Fibroblast of peridontal ligament (primary cell): ENCODE results near the gene SLC38A5.
A peak's percentile ranks its signal among the peaks of the same experiment; 100 is the strongest.
"Not testable (repeated sequence)": the region's sequence is repeated elsewhere in the genome, so short reads cannot be mapped to it uniquely, and the experiment has no call there.

Experiments used
- DNase-seq: peaks from one replicate; pipeline ENCODE4 v3.0.0-alpha.2; 2010; ENCODE audit errors: extremely low read depth

SLC38A5 gene

DNA sequence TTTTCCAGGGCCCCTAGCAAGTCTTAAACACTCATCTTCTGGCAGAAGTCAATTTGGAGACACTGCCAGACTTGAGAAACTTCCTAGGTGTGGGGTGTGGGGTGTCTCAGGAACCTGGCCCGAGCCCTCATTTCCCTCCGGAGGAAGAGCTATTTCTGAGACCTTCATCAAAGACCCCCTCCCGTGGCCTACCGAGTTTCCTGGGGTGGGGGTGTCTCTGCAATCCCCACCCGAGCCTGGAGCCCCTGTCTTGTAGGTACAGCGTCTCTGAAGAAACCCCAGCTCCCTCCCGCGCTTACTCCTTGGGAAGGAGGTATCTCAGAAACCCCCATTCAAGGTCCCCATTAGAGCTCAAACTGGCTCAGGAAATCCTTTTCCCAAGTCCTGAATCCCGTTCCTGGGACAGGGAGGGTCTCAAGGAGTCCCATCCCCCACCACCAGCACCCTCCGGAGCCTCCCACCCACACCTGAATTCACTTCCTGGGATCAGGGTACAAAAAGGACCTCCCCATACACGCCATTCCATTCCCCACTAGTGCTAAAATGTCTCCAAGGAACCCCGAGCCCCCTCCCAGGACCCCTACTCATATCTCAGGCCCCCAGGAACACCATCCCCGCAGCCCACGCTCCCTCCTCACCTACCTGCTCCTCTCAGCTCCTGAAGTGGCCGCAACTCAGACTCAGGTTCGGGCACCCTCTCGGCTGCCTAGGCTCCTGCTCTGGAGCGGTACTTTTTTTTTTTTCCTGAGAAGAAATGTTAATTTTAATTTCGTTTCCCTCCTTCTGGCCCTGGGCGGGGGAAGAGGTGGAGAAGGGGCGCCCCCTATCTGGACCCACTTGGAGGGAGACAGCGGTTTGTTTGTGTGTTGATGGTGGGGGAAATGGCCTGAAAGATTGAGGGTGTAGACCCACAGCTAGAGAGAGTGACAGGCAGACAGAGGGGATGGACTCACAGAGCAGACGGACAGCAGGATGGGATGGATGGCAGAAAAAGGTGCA is 1.1 kb downstream of the SLC38A5 start:
- DNase-seq, result peak; percentile 25

DNA sequence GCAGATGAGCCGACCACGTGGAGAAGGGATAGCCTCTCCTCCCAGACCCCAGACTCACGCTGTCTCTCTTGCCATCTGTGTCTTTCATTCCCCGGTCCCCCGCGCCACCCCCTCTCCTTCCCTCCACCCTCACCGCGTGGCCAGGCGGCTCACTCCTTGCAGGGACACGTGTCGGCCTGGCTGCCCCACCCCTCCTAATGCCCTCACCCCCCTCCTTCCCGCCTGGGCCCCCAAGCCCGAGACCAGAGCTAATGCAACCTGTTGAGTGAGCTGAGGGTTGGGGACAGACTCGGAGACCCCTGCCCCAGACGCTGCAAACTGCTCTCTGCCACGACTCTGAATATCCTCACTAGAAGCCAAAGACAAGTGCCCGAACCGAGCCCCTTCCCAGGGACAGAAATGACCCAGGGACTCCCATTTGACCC is 1.8 kb downstream of the SLC38A5 start:
- DNase-seq, result no peak

DNA sequence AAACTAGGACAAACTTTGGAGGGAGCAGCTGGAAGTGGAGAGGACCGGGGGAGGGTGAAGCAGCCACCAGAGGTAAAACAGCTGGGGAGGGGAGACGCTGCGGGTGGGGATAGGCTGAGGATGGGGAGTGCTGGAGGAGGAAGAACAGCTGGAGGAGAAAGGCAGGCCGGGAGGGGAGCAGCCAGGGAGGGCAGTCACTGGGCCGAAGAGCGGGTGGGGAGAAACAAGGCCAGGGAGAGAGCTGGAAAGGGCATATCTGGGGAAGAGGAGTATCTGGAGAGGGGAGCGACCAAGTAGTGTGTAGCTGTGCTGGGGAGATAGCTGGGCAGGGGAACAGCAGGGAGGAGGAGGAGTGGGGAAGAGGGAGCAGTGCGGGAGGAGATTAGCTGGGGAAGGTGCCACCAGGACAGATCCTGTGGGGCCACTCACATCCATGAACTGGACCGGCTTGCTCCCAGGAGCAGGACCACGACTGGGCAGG is 2.7 kb downstream of the SLC38A5 start:
- DNase-seq, result no peak

DNA sequence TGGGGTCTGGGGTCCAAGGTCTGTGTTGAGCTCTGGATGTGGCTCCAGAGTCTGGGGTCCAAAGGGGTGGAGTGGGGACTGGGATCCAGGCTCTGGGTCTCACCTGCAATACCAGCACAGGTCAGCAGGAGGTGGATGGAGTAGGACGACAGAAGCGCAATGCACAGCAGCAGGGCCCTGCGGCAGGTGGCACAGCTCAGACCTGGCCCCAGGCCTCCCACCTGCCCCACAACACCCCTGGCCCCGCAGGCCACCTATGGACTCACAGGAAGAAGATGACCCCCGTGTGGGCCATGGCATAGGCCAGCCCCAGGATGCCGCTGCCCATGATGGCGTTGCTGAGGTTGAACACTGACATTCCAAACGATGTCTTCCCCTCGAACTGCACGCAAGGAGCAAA is 3.4 kb downstream of the SLC38A5 start:
- no peak for DNase-seq

DNA sequence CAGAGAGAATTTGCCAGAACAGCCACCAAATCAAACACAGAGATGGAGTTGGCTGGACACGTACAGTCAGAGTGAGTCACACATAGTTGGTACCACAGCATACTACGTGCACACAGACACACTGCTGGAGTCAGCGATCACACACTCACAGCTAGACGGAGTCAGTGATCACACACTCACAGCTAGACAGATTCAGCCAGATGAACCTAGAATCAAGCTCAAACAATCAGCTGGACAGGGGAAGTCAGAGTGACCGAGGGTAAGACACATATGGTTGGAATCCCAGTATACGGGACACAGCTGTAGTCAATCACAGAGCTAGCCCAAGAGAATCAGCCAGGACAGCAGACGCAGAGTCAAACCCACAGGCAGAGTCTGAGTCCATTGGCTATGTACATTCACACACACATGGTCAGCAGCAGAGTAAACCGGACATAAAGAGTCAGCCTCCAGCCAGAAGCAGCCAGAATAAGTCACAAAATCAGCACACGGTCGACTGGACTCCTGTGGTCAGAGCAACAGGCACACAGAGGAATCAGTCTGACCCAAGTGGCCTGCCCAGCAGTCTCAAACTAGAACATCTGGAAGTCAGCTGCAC is 4.6 kb downstream of the SLC38A5 start:
- DNase-seq, result peak; percentile 89

DNA sequence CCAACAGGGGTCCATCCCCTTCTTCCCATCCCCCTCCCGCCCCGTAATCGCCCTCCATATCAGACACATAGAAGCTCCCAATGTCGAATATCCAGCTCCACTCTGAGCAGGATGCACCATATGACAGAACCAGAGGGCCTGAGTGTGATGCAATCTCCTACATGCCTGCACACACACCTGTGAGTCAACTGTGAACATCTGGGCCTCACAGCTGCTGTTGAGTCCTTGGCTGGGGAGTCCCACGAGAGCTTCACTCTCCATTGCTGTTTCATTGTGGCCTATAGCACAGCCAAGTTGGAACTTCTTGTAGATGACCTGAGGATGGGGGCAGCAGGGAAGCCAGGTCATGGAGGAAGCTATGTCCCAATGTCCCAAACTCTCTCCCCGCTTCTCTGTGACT is 8.2 kb downstream of the SLC38A5 start:
- no peak for DNase-seq

DNA sequence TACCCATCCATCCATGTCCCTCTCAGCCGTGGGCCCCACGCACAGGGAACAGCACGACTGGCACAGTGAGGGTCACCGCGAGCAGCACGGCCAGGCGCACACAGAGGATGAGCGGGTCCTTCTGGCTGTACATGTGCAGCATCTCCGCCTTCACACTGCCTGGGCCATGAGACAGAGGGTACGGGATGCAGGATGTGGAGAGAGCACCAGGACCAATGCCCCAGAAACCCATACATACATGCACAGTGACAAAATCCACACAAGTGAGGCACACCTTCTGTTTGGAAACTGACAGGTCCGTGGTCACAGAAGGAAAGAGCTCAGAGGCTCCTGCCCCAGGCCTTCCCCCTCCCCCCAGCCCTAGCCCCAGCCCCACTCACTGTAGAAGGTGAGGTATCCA is 9.5 kb downstream of the SLC38A5 start:
- DNase-seq, result no peak

DNA sequence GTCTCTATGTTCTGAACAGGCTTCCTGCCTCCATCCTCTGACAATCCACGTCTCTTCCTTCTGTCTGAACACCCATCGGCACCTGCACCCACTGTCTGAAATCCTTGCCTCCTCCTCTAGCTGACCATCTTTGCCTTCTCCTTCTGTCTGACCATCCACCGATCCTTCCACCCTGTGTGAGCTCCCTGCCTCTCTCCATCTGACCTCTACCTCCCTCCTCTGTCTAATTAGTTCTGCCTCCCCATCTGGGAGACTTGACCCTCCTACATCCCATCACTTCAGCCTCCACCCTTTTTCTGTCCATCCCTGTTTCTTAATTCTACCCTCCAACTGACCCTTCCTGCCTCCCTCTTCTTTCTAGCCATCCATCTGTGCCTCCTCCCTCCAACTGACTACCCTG is 10.0 kb downstream of the SLC38A5 start:
- no peak for DNase-seq

DNA sequence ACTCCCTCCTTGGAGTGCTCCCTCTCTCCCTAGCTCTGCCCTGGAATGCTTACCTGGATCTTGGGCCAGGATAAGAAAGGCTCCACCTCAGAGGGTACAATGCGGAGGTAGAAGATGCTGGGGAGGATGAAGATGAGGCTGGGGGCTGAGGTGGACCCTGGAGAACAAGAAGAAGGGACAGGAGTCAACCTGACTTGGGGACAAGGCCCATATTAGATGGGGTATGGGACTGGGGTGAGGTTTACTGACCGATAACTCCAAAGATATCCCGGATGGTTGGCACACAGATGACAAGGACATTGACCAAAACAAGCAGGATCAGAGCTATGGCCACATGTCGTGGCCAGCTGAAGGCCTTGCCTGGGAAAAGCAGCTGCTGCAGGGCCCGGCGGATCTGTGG is 10.6 kb downstream of the SLC38A5 start:
- DNase-seq, result no peak

DNA sequence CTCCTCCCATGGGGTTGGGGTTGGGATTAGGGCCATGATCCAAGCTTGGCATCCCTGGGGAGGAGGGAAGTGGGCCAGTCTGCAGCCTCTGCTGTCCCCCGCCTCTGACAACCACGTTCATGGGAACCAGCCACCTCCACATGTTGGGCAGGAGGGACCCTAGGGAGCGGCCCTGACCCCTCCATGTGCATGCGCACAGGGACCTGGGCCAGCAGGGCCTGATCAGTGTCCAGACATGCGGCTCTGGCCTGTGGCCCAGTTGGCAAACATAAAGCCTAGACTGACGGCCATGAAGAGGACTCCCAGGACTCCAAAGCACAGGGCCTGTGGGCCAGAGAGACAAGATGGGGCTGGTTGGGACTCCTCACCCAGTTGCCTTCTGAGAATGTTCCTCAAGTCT is 11.3 kb downstream of the SLC38A5 start:
- DNase-seq, result no peak

DNA sequence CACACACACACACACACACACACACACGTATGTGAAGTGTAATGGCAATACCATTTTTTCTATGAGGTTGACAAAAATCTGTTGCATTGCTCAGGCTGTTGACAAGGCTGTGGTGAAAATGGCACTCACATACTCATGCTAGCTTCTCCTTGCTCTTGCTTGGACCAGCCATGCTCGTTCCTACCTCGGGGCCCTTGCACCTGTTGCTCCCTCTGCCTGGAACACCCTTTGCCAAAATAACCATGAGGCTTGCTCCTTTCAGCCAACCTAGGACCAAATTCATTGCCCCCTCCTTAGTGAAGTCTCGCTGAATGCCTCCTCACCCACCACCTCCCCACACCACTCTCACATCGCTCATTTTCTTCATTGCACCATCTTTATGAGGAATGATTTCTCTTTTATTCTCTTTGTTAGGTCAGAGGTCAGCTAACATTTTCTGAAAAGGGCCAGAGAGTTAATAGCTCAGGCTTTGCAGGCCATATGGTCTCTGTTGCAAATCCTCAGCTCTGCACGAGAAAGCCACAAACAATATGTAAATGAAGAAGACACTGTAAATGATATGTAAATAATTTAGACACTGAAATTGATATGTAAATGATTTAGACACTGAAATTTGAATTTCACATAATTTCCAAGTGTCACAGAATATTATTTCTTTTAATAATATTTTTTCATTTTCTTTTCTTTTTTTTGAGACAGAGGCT is 13.3 kb downstream of the SLC38A5 start:
- no peak for DNase-seq

DNA sequence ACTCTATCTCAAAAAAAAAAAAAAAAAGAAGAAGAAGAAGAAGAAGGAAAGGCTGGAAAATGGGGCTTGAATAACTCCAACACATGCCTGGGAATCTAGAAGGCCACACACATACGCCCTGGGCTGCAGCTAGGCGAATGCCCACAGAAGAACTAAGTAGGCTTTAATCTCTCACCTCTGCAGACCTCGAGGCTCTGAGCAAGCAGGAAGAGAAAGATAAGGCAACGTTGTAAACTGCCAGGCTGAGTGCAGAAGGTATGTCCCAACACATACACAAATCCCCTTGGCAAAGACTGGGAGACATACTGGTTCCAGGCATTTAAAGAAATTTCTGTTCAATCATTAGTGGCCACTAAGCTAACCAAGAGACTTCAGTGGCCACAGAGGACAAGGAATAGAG is 18.4 kb downstream of the SLC38A5 start:
- no peak for DNase-seq

DNA sequence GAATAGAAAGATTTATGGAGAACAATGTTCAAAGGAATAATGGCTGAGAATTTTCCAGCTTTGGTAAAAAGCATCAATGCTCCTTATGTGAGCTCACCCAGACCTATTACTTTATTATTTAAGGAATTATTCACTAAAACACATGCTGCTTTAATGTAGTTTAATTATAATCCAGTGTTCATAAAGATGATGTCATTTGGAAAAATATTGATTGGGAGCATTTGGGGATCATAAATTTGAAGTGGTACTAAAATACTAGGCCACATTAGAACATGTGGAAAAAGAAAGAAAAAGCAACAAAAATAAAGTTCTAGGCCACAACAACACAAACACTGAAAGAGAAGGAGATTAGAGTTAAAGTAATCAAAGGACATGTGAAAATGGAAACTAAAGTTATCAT is 20.0 kb downstream of the SLC38A5 start:
- DNase-seq, result no peak

DNA sequence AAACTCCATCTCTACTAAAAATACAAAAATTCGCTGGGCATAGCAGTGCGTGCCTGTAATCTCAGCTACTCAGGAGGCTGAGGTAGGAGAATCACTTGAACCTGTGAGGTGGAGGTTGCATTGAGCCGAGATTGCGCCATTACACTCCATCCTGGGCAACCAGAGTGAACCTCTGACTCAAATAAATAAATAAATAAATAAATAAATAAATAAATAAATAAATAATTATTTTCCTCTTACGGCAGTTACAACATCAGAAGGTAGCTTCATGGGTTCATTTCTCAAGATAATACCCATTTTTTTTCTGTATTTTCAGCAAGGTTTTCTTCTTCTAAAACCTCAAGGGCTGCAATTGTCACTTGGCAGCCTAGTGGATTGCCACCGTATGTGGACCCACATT is 22.9 kb downstream of the SLC38A5 start:
- DNase-seq, result not testable (repeated sequence)

DNA sequence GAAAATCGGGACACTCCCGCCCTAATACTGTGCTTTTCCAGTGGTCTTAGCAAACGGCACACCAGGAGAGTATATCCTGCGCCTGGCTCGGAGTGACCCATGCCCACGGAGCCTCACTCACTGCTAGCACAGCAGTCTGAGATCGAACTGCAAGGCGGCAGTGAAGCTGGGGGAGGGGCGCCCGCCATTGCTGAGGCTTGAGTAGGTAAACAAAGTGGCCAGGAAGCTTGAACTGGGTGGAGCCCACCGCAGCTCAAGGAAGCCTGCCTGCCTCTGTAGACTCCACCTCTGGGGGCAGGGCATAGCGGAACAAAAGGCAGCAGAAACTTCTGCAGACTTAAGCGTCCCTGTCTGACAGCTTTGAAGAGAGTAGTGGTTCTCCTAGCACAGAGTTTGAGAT is 36.3 kb downstream of the SLC38A5 start:
- DNase-seq, result not testable (repeated sequence)

DNA sequence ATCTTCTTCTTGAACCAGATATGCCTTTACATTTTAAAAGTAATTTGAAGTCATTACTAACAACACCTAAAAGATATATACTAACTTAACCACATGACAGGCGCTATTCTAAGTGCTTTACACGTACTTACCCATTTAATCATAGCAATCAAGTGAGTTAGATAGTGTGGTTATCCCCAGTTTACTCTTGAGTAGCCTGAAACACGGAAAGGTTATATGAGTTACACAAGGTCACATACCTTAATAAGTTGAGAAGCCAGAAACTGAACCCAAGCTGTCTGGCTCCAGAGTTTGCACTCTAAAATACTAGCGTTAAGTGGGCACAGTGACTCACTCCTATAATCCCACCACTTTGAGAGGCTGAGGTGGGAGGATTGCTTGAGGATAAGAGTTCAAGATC is 39.9 kb downstream of the SLC38A5 start:
- not testable (repeated sequence) for DNase-seq

DNA sequence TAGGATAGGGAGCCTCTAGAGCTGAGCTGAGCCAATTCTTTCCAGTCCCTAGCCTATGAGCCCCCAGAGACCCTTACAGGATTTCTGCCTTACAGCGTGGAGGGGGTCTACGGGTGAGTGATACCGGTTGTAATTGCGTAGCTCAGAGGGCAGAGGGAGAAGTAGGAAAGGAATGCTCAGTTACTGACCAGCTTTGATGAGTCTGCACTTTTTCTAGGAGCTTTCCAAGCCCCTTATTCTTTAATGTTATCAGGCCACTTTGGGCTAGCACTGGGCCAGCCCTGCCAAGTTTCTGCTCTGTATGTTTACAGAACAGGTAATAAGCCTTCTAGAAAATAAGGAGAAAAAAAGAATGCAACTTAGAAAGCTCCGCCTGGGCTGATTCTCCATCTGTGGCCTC is 40.5 kb downstream of the SLC38A5 start:
- DNase-seq, result not testable (repeated sequence)

DNA sequence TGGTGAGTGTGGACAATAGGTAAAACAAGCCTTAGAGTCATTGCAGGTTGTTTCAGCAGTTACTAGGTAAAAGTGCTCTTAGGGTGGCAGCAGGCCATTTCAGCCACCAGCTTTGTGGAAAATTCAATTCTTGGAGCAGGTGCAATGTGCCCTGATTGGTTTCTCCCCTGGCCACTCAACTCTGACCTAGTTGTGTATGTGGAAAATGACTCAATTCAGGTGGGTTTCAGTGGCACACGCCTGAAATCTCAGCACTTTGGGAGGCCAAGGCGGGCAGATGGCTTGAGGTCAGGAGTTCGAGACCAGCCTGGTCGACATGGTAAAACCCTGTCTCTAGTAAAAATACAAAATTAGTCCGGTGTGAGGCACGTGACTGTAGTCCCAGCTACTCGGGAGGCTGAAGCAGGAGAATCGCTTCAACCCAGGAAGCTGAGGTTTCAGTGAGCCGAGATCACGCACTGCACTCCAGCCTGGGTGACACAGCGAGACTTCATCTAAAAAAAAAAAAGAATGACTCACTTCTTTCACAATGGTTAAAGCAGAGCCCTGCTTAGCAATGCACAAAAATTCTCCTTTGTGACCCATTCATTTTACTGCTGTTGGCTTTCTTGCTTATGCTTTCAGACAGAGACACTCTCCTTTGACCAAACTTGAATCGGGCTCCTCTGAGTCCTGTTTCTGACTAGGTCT is 42.9 kb downstream of the SLC38A5 start:
- not testable (repeated sequence) for DNase-seq

DNA sequence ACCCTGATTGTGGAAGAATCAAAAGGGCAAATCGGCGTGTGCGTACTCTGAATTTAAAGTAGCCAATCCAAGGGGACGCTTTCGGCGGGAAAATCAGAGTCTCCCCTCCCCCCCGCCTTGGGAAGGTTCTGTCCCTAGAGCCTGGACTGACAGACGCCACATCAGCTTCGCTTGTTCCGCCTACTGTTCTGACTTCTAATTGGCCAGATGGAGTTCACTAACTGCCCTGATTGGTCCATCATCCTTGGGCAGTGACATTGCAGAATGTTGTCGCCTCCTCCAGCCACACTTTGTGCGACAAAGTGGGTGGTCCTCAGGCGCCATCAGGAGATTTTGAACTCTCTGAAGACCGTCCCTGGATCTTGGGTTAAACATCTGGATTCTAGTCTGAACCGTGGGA is 58.2 kb downstream of the SLC38A5 start, which contains the start of gene SSX4B:
SSX4B (minus strand) TSS at position 101 of the 400 bp plus-strand sequence. CDS start 588 bp downstream, outside the sequence.
- DNase-seq, result not testable (repeated sequence)
